Retinal pigment epithelial cell (primary cell): ENCODE measurements around the gene FXR1.

Source experiments
- DNase-seq: peaks from one replicate; pipeline ENCODE4 v3.0.0-alpha.2; 2010; ENCODE audit warnings: low read depth
- H3K4me3 ChIP-seq: 2 replicates; pipeline ENCODE4 v1.5.1; 2011; ENCODE audit warnings: mild to moderate bottlenecking, low read length, control low read depth, moderate library complexity
- TF ChIP-seq, protein P1 (sequence below): conservative IDR thresholded peaks from 2 replicates; pipeline ENCODE4 v1.5.1; 2011; ENCODE audit warnings: low read depth, low read length, control low read depth, inconsistent platforms

FXR1 gene

DNA sequence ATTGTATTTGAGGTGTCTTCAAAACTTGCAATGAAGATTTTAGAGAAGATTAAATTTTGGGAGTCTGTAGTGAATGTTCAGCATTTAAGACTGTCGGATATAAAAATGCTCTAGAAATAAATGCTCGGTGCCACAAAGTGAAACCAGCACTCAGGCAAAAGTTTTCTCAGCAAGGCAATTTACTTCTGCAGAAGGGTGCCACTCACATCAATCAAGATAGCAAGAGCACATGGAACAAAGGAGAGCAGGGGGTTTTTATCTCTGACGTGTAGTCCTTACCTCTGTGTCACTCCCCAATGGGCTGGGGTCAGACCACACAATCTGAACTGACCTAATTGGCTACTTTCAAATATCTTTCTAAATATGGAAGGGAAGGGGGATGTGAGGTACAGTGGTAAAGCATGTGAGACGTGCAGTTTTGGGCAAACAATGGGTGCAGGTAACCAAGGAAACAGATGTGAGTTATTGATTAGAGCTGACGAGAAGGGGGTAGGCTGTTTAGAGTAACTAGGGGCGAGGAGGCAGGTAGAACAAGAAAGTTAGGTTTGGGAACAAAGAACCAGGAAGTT lies 23.4 kb upstream of the FXR1 start:
- no peak for DNase-seq
- H3K4me3 ChIP-seq, result no peak overlapping the region
- TF ChIP-seq, protein P1, sequence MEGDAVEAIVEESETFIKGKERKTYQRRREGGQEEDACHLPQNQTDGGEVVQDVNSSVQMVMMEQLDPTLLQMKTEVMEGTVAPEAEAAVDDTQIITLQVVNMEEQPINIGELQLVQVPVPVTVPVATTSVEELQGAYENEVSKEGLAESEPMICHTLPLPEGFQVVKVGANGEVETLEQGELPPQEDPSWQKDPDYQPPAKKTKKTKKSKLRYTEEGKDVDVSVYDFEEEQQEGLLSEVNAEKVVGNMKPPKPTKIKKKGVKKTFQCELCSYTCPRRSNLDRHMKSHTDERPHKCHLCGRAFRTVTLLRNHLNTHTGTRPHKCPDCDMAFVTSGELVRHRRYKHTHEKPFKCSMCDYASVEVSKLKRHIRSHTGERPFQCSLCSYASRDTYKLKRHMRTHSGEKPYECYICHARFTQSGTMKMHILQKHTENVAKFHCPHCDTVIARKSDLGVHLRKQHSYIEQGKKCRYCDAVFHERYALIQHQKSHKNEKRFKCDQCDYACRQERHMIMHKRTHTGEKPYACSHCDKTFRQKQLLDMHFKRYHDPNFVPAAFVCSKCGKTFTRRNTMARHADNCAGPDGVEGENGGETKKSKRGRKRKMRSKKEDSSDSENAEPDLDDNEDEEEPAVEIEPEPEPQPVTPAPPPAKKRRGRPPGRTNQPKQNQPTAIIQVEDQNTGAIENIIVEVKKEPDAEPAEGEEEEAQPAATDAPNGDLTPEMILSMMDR, result no peak

DNA sequence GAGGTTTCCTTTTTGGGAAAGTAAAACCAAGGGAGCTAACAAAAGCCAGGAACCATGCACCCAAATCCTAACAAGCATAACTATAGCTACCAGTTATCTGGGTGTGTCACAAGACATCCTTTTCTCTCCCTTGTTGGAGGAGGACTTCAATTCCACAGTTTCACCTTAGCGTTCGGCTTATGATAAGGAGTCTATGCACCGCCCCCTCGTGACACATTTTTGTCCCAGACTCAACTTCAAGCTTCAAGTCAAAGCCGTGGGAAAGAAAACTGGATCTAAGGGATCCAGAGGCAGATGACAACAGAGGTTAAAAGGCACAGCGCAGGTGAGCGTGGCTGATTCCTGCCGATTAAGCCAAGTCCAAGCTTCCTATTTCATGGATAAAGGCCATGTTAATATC lies 13.9 kb upstream of the FXR1 start:
- DNase-seq, result no peak
- no peak overlapping the region for H3K4me3 ChIP-seq
- TF ChIP-seq, protein P1, result no peak

DNA sequence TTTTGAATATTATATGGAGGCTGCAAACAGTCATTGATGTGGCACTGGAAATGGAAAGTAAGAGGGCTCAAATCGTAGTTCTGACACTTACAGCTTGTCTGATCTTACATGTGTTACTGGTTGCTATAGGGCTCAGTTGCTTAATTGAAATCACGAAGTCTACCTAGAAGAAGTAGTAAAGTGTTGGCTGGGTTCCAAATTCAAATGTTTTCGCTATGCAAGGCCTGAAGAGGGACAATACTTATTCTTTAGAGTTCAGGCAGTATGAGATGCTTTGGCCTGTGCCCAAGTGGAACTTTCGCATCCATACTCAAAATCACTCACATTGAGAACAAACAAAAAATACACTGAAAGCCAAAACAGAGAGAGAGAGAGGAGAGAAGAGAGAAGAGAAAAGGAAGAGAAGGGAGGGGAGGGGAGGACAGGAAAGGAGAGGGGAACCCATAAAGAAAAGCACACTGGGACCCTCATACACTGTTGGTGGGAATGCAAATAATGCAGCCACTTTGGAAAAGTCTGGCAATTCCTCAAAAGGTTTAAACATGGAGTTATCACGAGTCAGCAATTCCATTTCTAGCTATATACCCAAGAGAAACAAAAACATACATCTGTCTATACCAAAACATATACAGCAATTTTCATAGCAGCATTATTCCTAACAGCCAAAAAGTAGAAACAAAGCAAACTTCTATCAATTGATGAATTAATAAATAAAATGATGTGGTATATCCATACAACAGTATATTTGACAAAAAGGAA lies 2.9 kb upstream of the FXR1 start:
- H3K4me3 ChIP-seq, result no peak overlapping the region
- TF ChIP-seq, protein P1, result no peak
- no peak for DNase-seq

DNA sequence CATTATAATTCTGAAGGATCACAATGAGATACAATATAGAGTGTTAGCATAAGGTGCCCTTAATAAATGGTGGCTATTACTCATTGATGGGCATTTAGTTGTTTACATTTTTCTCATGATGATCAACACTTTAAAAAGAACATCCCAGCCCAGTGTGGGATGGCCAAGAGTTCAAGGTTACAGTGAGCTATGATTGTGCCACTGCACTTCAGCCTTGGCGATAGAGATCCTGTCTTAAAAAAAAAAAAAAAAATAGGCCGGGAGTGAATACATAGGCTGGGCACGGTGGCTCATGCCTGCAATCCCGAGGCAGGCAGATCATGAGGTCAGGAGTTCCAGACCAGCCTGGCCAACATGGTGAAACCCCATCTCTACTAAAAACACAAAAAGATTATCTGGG lies 1.6 kb upstream of the FXR1 start:
- no peak for DNase-seq
- TF ChIP-seq, protein P1, result no peak
- no peak overlapping the region for H3K4me3 ChIP-seq

DNA sequence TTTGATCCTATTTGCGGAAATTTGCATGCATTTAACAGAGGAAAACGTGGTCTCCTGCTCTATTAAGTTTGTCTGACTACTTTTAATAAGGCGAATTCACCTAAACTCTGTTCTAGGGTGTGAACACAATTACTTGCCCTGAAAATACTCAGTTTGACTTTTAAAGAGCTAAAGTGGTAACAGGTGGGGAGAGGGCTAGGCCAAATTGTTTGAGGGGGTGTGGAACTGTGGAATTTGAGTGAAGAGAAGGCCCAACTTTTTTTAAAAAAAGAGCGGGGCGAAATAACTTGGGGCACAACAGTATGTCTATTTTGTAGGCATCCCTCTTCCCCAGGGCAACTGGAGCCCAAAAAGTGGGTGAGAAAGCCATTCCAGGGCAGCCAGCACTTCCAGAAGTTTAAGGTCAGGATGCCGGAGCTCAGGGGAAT lies 580 bp upstream of the FXR1 start:
- DNase-seq, result no peak
- TF ChIP-seq, protein P1, result no peak
- peak overlapping the region; percentile 99 for H3K4me3 ChIP-seq

DNA sequence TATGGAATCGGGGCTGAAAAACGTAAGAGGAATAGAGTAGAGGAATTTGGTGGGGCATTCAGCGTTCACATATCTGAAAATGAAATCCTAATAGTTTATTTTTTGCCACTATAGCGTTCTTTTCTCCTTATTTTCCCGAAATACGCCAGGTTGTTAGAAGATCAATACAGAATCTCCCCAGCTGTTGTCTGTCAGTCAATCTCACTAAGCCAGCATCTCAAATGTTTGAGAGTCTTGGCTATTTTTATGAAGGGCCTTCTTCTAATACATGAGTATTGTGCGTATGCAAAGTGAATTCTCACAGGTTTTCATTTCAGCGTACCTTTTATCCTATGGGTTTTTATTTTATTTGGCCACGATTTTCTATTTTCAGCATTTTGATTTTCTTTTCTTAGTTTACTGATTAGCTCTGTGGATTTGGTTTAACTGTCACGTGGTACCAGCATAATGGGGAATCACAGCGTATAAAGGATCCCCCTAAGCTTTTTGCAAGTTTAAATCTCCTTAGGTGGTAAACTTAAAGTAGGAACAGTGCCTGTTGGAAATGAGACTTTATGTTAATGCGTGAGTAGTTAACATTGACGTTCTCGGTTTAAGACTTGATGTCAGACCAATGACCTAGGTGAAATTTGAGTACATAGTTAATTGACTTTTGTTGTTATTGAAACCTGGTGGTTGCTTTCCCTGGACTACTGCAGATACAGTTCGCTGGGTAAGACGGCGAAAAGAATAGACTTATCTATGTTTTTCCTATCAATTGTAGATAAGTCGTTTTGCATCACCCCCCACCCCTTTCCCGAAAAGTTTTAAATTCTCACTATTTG lies 1.3 kb downstream of the FXR1 start:
- TF ChIP-seq, protein P1, result no peak
- DNase-seq, result peak; percentile 23
- H3K4me3 ChIP-seq, result peak overlapping the region; percentile 99
